Fibroblast of lung (primary cell): Measurements from ENCODE around the gene RNF167. TPM values are rescaled to one million over a fixed set of nuclear protein-coding genes. Genes with fewer than 3 reads are reported as not detected.

Experiments
- DNase-seq, 2 donors: peaks; one replicate each; pipeline versions ENCODE4 v3.0.0 to v3.0.0-alpha.2; 2010; ENCODE audit warnings: low read depth in 2 of 2
- H2AFZ ChIP-seq: 2 replicates; pipeline ENCODE4 v1.5.1; 2012; ENCODE audit warnings: low read length, control low read depth, inconsistent platforms
- H3K27ac ChIP-seq: 2 replicates; pipeline ENCODE4 v1.5.1; 2011; ENCODE audit warnings: low read length, control low read depth; ENCODE audit not compliant: insufficient read depth
- H3K27me3 ChIP-seq: 2 replicates; pipeline ENCODE4 v1.5.1; 2011; ENCODE audit warnings: mild to moderate bottlenecking, low read length; ENCODE audit not compliant: control insufficient read depth, insufficient read depth
- H3K36me3 ChIP-seq: 2 replicates; pipeline ENCODE4 v1.5.1; 2011; ENCODE audit warnings: low read length; ENCODE audit not compliant: control insufficient read depth, insufficient read depth
- H3K4me1 ChIP-seq: 2 replicates; pipeline ENCODE4 v1.5.1; 2011; ENCODE audit warnings: low read length; ENCODE audit not compliant: control insufficient read depth, insufficient read depth; ENCODE audit errors: extremely low read depth
- H3K4me2 ChIP-seq: 2 replicates; pipeline ENCODE4 v1.5.1; 2011; ENCODE audit warnings: low read length, control low read depth; ENCODE audit not compliant: insufficient read depth; ENCODE audit errors: extremely low read depth
- H3K4me3 ChIP-seq, 4 experiments: fragments of 200-600 bp in 1 of 4; sonication (generic) in 1 of 4; replicated peaks in 1 of 4; 2 replicates each; pipeline ENCODE4 v1.5.1; 2011 to 2016; ENCODE audit warnings: low read length in 4 of 4, low read depth in 3 of 4, mild to moderate bottlenecking in 3 of 4, control low read depth in 2 of 4, inconsistent platforms in 1 of 4, mixed read lengths in 1 of 4; ENCODE audit not compliant: insufficient read depth in 1 of 4; ENCODE audit errors: control extremely low read depth in 1 of 4
- H3K79me2 ChIP-seq: 2 replicates; pipeline ENCODE4 v1.5.1; 2012; ENCODE audit warnings: mild to moderate bottlenecking, low read length, inconsistent platforms; ENCODE audit not compliant: control insufficient read depth, insufficient read depth
- H3K9ac ChIP-seq: 2 replicates; pipeline ENCODE4 v1.5.1; 2011; ENCODE audit warnings: mild to moderate bottlenecking, low read length, control low read depth; ENCODE audit not compliant: insufficient read depth
- H3K9me3 ChIP-seq: 2 replicates; pipeline ENCODE4 v1.5.1; 2012; ENCODE audit warnings: low read depth, low read length; ENCODE audit not compliant: control insufficient read depth, insufficient read depth
- H4K20me1 ChIP-seq: 2 replicates; pipeline ENCODE4 v1.5.1; 2011; ENCODE audit warnings: low read length; ENCODE audit not compliant: control insufficient read depth, insufficient read depth; ENCODE audit errors: extremely low read depth
- CTCF ChIP-seq, 2 donors: IDR thresholded peaks in 1 of 2; conservative IDR thresholded peaks in 1 of 2; 1 replicate in 1 of 2; 2 replicates in 1 of 2; pipeline ENCODE4 v1.5.1; 2011 to 2012; ENCODE audit warnings: low read length in 2 of 2, control low read depth in 1 of 2, inconsistent platforms in 1 of 2, low read depth in 1 of 2, mild to moderate bottlenecking in 1 of 2
- EZH2 ChIP-seq: IDR thresholded peaks from 2 replicates; pipeline ENCODE4 v1.5.1; 2012; ENCODE audit warnings: low read length, control low read depth, mild to moderate bottlenecking; ENCODE audit errors: missing control alignments
- polyA plus RNA-seq, 2 donors: library from polyadenylated mRNA; depleted of rRNA in 1 of 2; stranded (reverse) in 1 of 2; unstranded in 1 of 2; fragments of >200 nt; gene quantifications; 2 replicates each; pipeline ENCODE4 v1.2.1, GENCODE V29; 2011 to 2012; ENCODE audit warnings: missing spikeins in 1 of 2
- total RNA-seq: library from RNA; depleted of rRNA; stranded (reverse); fragments of >200 nt; gene quantifications from 2 replicates; pipeline ENCODE4 v1.2.1, GENCODE V29; 2014

Gene RNF167
- total and polyA plus RNA-seq, 2 donors (not counting 1 experiment from before 2014, with no cell fraction given), result 22.8 to 52.6 TPM

- Histone ChIP-seq H3K36me3 (no peaks in the 10 kb centered on the region), H3K4me2 (no peak overlapping the region), H3K4me3 (no peak overlapping the region), H3K9me3 (no peaks in the 10 kb centered on the region), H2AFZ (no peak overlapping the region), H4K20me1 (no peaks in the 10 kb centered on the region), H3K79me2 (no peaks in the 10 kb centered on the region), H3K9ac (no peak overlapping the region), H3K4me1 (no peaks in the 10 kb centered on the region), H3K27ac (no peak overlapping the region), H3K27me3 (no peaks in the 10 kb centered on the region)
- TF ChIP-seq EZH2 (no peak), CTCF (conservative IDR thresholded peaks at IDR 0.05 in 1 of 2, IDR thresholded peaks at IDR 0.05 in 1 of 2; ENCODE audit: low read depth in 1 of 2, low read length in 2 of 2) (no peak)
- no peak for DNase-seq
Measured at GRCh38 chr17:4928881-4929280, 11.2 kb upstream of the RNF167 start.

GRCh38 chr17:4931963-4932362, 8.1 kb upstream of the RNF167 start, which contains the start of gene GP1BA:
GP1BA (plus strand) TSS chr17:4932277; CDS start chr17:4932605, 328 bp downstream.
- H2AFZ ChIP-seq, result no peak within 1 kb of the TSS
- H3K4me2 ChIP-seq, result no peak within 1 kb of the TSS
- H3K4me3 ChIP-seq, result no peak within 1 kb of the TSS
- H4K20me1 ChIP-seq, result no peaks in the 10 kb centered on the region
- peaks cover 6% of the 10 kb centered on the region for H3K36me3 ChIP-seq
- no peak for DNase-seq
- peaks cover 3% of the 10 kb centered on the region for H3K4me1 ChIP-seq
- H3K9ac ChIP-seq, result no peak within 1 kb of the TSS
- H3K9me3 ChIP-seq, result no peaks in the 10 kb centered on the region
- TF ChIP-seq CTCF (conservative IDR thresholded peaks at IDR 0.05 in 1 of 2, IDR thresholded peaks at IDR 0.05 in 1 of 2; ENCODE audit: low read depth in 1 of 2, low read length in 2 of 2) (no peak), EZH2 (no peak)
- H3K27ac ChIP-seq, result no peak within 1 kb of the TSS
- no peaks in the 10 kb centered on the region for H3K79me2 ChIP-seq
- no peaks in the 10 kb centered on the region for H3K27me3 ChIP-seq

GRCh38 chr17:4932756-4933155, 7.3 kb upstream of the RNF167 start:
- Histone ChIP-seq H4K20me1 (no peaks in the 10 kb centered on the region), H3K79me2 (no peaks in the 10 kb centered on the region), H3K27me3 (no peaks in the 10 kb centered on the region), H3K9me3 (no peaks in the 10 kb centered on the region), H3K27ac (no peak overlapping the region), H3K4me1 (peaks cover 3% of the 10 kb centered on the region), H3K4me3 (no peak overlapping the region), H3K9ac (no peak overlapping the region), H3K36me3 (peaks cover 11% of the 10 kb centered on the region), H3K4me2 (no peak overlapping the region), H2AFZ (no peak overlapping the region)
- DNase-seq, result no peak
- TF ChIP-seq EZH2, result no peak
- TF ChIP-seq CTCF (conservative IDR thresholded peaks at IDR 0.05 in 1 of 2, IDR thresholded peaks at IDR 0.05 in 1 of 2; ENCODE audit: low read depth in 1 of 2, low read length in 2 of 2), result no peak
